Measurements from ENCODE around the gene RPTOR. TPM values are rescaled to one million over a fixed set of nuclear protein-coding genes. Genes with fewer than 3 reads are reported as not detected.

RPTOR gene
- total RNA-seq, 3 donors from 2014 or later, result 21.4 to 27.5 (median 23.6) TPM

- Histone ChIP-seq H3K36me3 (no peaks in the 10 kb centered on the region), H3K27ac (no peak overlapping the region), H3K4me3 (no peak overlapping the region), H3K9me3 (no peaks in the 10 kb centered on the region), H3K27me3 (no peaks in the 10 kb centered on the region), H3K4me1 (no peaks in the 10 kb centered on the region)
- intact Hi-C loops (cut with DNase I; ENCODE audit: low total_unique reads), result loop anchor here (5.0 kb wide), 1 partner anchor 300 kb away; no protein-coding TSS in a partner anchor
- peak in 1 of 2 donors; percentile 2 for DNase-seq (ENCODE audit: low spot score in 2 of 2)
- TF ChIP-seq CTCF (IDR thresholded peaks at IDR 0.05) (no peak), POLR2A (IDR thresholded peaks at IDR 0.05) (no peak), POLR2AphosphoS5 (IDR thresholded peaks at IDR 0.05) (no peak)
Measured at GRCh38 chr17:80782536-80783427, 238.1 kb downstream of the RPTOR start.

- no peaks in the 10 kb centered on the region for H3K4me1 ChIP-seq
- peak in 1 of 2 donors; percentile 2 for DNase-seq (ENCODE audit: low spot score in 2 of 2)
- TF ChIP-seq CTCF (IDR thresholded peaks at IDR 0.05) (no peak), POLR2A (IDR thresholded peaks at IDR 0.05) (no peak), POLR2AphosphoS5 (IDR thresholded peaks at IDR 0.05) (no peak)
Measured at GRCh38 chr17:80783486-80783885, 238.8 kb downstream of the RPTOR start.

GRCh38 chr17:80783971-80784370 is 239.3 kb downstream of the RPTOR start:
- TF ChIP-seq POLR2AphosphoS5 (IDR thresholded peaks at IDR 0.05), result no peak
- TF ChIP-seq POLR2A (IDR thresholded peaks at IDR 0.05), result no peak
- no peak for TF ChIP-seq CTCF (IDR thresholded peaks at IDR 0.05)
- H3K4me3 ChIP-seq, result no peak overlapping the region
- H3K36me3 ChIP-seq, result no peaks in the 10 kb centered on the region
- no peaks in the 10 kb centered on the region for H3K9me3 ChIP-seq
- no peak overlapping the region for H3K27ac ChIP-seq
- no peaks in the 10 kb centered on the region for H3K4me1 ChIP-seq
- intact Hi-C loops (cut with DNase I; ENCODE audit: low total_unique reads), result loop anchor here (5.0 kb wide), 1 partner anchor 298 kb away; no protein-coding TSS in a partner anchor
- H3K27me3 ChIP-seq, result no peaks in the 10 kb centered on the region
- peak in 1 of 2 donors; percentile 28 for DNase-seq (ENCODE audit: low spot score in 2 of 2)

More at GRCh38 chr17:80783486-80783885, 238.8 kb downstream of the RPTOR start:
- Histone ChIP-seq H3K36me3 (no peaks in the 10 kb centered on the region), H3K27ac (no peak overlapping the region), H3K4me3 (no peak overlapping the region), H3K27me3 (no peaks in the 10 kb centered on the region), H3K9me3 (no peaks in the 10 kb centered on the region)
- intact Hi-C loops (cut with DNase I; ENCODE audit: low total_unique reads), result loop anchor here (5.0 kb wide), 1 partner anchor 299 kb away; no protein-coding TSS in a partner anchor

- no peaks in the 10 kb centered on the region for H3K9me3 ChIP-seq
- intact Hi-C loops (cut with DNase I; ENCODE audit: low total_unique reads), result no loop called here
- no peak overlapping the region for H3K4me3 ChIP-seq
- peak in 1 of 2 donors; percentile 47 for DNase-seq (ENCODE audit: low spot score in 2 of 2)
- H3K27ac ChIP-seq, result no peak overlapping the region
- no peaks in the 10 kb centered on the region for H3K36me3 ChIP-seq
- no peaks in the 10 kb centered on the region for H3K4me1 ChIP-seq
- TF ChIP-seq POLR2A (IDR thresholded peaks at IDR 0.05) (no peak), POLR2AphosphoS5 (IDR thresholded peaks at IDR 0.05) (no peak), CTCF (IDR thresholded peaks at IDR 0.05) (no peak)
- H3K27me3 ChIP-seq, result no peaks in the 10 kb centered on the region
Measured at GRCh38 chr17:80785477-80786178, 241.0 kb downstream of the RPTOR start.
